SK-N-SH treated with all-trans-retinoic acid at 6 μM for 48 hours (cell line): ENCODE measurements around the gene MILR1.

Experiments used
- ATAC-seq: fragments of 200-7000 bp; cut with Tn5 transposase; 3 replicates; pipeline ENCODE4 v1.9.1; 2020; ENCODE audit warnings: mild to moderate bottlenecking, moderate library complexity
- ARNTL ChIP-seq: fragments of 450-650 bp; formaldehyde crosslinking; IDR thresholded peaks from 2 replicates; pipeline ENCODE4 v1.5.0; 2020; ENCODE audit warnings: low read depth, mild to moderate bottlenecking, moderate library complexity, borderline replicate concordance
- BACH2 ChIP-seq: fragments of 250-450 bp; sonication (Bioruptor Pico); IDR thresholded peaks from 2 replicates; pipeline ENCODE4 v1.9.0; 2021; ENCODE audit warnings: mild to moderate bottlenecking, borderline replicate concordance
- CSDC2 ChIP-seq: fragments of 250-450 bp; sonication (Bioruptor Pico); IDR thresholded peaks from 2 replicates; pipeline ENCODE4 v1.5.0; 2020; ENCODE audit warnings: mild to moderate bottlenecking, moderate library complexity
- ESRRG ChIP-seq: fragments of 250-450 bp; sonication (Bioruptor Pico); IDR thresholded peaks from 2 replicates; pipeline ENCODE4 v1.6.1; 2021; ENCODE audit warnings: mild to moderate bottlenecking
- GLIS3 ChIP-seq: fragments of 250-450 bp; sonication (Bioruptor Pico); IDR thresholded peaks from 2 replicates; pipeline ENCODE4 v1.5.0; 2020; ENCODE audit warnings: mild to moderate bottlenecking, moderate library complexity
- ISL1 ChIP-seq: fragments of 250-450 bp; sonication (Bioruptor Pico); IDR thresholded peaks from 2 replicates; pipeline ENCODE4 v2.1.2; 2022; ENCODE audit warnings: mild to moderate bottlenecking, moderate library complexity
- OSR1 ChIP-seq: fragments of 250-450 bp; sonication (Bioruptor Pico); IDR thresholded peaks from 2 replicates; pipeline ENCODE4 v1.8.0; 2022; ENCODE audit warnings: moderate library complexity, mild to moderate bottlenecking, inconsistent platforms
- PPARA ChIP-seq: fragments of 250-450 bp; sonication (Bioruptor Pico); IDR thresholded peaks from 2 replicates; pipeline ENCODE4 v1.5.0; 2020; ENCODE audit warnings: mild to moderate bottlenecking, borderline replicate concordance
- RARB ChIP-seq: fragments of 250-450 bp; sonication (Bioruptor Pico); IDR thresholded peaks from 2 replicates; pipeline ENCODE4 v1.8.0; 2021; ENCODE audit warnings: mild to moderate bottlenecking, moderate library complexity
- SNAI2 ChIP-seq: fragments of 250-450 bp; sonication (Bioruptor Pico); IDR thresholded peaks from 2 replicates; pipeline ENCODE4 v1.5.0; 2020; ENCODE audit warnings: mild to moderate bottlenecking, moderate library complexity
- TCF4 ChIP-seq: fragments of 250-450 bp; sonication (Bioruptor Pico); IDR thresholded peaks from 2 replicates; pipeline ENCODE4 v1.8.0; 2021; ENCODE audit warnings: mild to moderate bottlenecking, moderate library complexity, borderline replicate concordance
- TOX ChIP-seq: fragments of 250-450 bp; sonication (Bioruptor Pico); IDR thresholded peaks from 2 replicates; pipeline ENCODE4 v1.8.0; 2021; ENCODE audit warnings: mild to moderate bottlenecking, moderate library complexity, borderline replicate concordance
- ZC3H10 ChIP-seq: fragments of 250-450 bp; sonication (Bioruptor Pico); IDR thresholded peaks from 2 replicates; pipeline ENCODE4 v1.5.1; 2021; ENCODE audit warnings: mild to moderate bottlenecking, moderate library complexity
- ZFP3 ChIP-seq: fragments of 250-450 bp; sonication (Bioruptor Pico); IDR thresholded peaks from 2 replicates; pipeline ENCODE4 v1.5.0; 2020; ENCODE audit warnings: mild to moderate bottlenecking, moderate library complexity
- ZFP30 ChIP-seq: fragments of 450-650 bp; formaldehyde crosslinking; IDR thresholded peaks from 2 replicates; pipeline ENCODE4 v1.5.0; 2022; ENCODE audit warnings: mild to moderate bottlenecking, moderate library complexity
- ZNF565 ChIP-seq: fragments of 450-650 bp; formaldehyde crosslinking; conservative IDR thresholded peaks from 2 replicates; pipeline ENCODE4 v1.5.0; 2020; ENCODE audit warnings: low read depth, mild to moderate bottlenecking, moderate library complexity
- ZNF70 ChIP-seq: fragments of 450-650 bp; formaldehyde crosslinking; IDR thresholded peaks from 2 replicates; pipeline ENCODE4 v1.5.0; 2020; ENCODE audit warnings: mild to moderate bottlenecking, moderate library complexity
- ZNF8 ChIP-seq: fragments of 450-650 bp; formaldehyde crosslinking; IDR thresholded peaks from 2 replicates; pipeline ENCODE4 v1.5.0; 2020; ENCODE audit warnings: mild to moderate bottlenecking, moderate library complexity
- TF ChIP-seq, protein P1 (sequence below): fragments of 250-450 bp; sonication (Bioruptor Pico); IDR thresholded peaks from 2 replicates; pipeline ENCODE4 v1.5.1; 2020; ENCODE audit warnings: low read depth, mild to moderate bottlenecking, moderate library complexity
- TF ChIP-seq, protein P2 (sequence below): fragments of 250-450 bp; sonication (Bioruptor Pico); IDR thresholded peaks from 2 replicates; pipeline ENCODE4 v1.8.0; 2020; ENCODE audit warnings: mild to moderate bottlenecking, moderate library complexity, borderline replicate concordance
- TF ChIP-seq, protein P3 (sequence below): fragments of 250-450 bp; sonication (Bioruptor Pico); IDR thresholded peaks from 2 replicates; pipeline ENCODE4 v1.5.1; 2021; ENCODE audit warnings: mild to moderate bottlenecking, moderate library complexity
- TF ChIP-seq, protein P4 (sequence below): fragments of 250-450 bp; sonication (Bioruptor Pico); IDR thresholded peaks from 2 replicates; pipeline ENCODE4 v1.5.0; 2020; ENCODE audit warnings: mild to moderate bottlenecking, moderate library complexity
- TF ChIP-seq, protein P5 (sequence below): fragments of 250-450 bp; sonication (Bioruptor Pico); IDR thresholded peaks from 2 replicates; pipeline ENCODE4 v1.8.0; 2021; ENCODE audit warnings: low read depth, mild to moderate bottlenecking, moderate library complexity, borderline replicate concordance

MILR1 gene

DNA sequence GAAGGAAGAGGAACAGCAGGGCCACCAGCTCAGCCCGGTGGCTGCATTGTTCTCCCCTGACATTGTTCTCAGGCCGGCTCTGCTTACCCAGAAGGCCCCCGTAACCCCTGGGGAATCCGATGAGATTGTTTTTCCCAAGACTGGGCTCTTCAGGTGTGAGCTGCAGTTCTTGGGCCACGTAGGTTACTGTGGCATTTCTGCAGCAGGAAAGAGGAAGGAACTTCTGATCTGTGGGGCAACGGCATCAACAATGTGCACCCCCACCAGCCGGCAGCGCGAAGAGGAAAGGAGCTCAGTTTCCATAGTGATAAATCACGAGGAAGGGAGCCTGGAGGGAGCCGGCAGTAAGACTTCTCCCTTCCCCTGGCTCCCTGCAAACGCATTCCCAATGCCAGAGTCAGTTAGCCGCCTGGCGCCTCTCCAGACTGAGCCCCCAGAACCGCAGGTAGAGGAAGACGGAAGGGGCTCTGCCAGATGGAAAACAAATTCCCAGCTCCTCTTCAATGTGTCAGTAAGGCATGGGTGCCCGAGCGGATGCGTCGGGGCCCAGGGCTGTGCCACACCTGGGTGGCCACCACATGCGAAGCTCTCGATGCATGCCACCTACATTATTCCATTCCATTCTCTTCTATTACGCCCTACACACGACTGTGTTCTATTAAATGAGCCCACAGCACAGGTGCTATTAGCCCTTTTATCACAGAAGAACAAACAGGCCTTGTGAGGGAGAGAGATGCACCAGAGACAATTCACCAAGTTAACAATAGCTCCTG, 36.7 kb upstream of the MILR1 start:
- ATAC-seq, result no peak; the same call in 2 of the 3 replicates
- TF ChIP-seq TCF4 (CRISPR knock-in tag) (no peak), ZC3H10 (CRISPR knock-in tag) (no peak), ISL1 (CRISPR knock-in tag) (no peak), ZFP3 (no peak), ZNF8 (CRISPR knock-in tag) (no peak), TOX (CRISPR knock-in tag) (no peak), RARB (CRISPR knock-in tag) (no peak)
- TF ChIP-seq, protein P1, sequence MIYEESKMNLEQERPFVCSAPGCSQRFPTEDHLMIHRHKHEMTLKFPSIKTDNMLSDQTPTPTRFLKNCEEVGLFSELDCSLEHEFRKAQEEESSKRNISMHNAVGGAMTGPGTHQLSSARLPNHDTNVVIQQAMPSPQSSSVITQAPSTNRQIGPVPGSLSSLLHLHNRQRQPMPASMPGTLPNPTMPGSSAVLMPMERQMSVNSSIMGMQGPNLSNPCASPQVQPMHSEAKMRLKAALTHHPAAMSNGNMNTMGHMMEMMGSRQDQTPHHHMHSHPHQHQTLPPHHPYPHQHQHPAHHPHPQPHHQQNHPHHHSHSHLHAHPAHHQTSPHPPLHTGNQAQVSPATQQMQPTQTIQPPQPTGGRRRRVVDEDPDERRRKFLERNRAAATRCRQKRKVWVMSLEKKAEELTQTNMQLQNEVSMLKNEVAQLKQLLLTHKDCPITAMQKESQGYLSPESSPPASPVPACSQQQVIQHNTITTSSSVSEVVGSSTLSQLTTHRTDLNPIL (CRISPR knock-in tag), result no peak

DNA sequence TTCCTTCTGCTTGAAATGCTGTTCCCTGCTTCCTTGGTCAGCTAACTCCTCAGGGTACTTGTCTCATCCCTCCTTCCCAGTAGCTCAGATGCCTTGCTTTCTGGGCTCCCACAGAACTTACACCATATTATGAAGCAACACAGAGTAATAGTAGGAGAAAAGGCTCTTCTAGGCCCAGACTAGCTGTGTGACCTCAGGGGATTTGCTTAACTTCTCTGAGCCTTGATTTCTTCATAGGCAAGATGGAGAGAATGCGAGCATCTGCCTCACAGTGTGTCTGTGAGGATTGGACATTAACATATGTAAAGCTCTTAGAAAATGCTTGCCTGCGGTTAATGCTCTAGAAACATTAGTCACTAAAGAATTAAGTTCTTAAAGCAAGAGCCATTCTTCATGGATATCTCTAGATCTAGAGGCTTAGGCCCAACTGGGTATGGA, 36.0 kb upstream of the MILR1 start:
- TF ChIP-seq ZC3H10 (CRISPR knock-in tag) (no peak), CSDC2 (CRISPR knock-in tag) (no peak), ISL1 (CRISPR knock-in tag) (no peak), PPARA (CRISPR knock-in tag) (no peak), ZFP30 (CRISPR knock-in tag) (no peak), ESRRG (CRISPR knock-in tag) (no peak), ZNF565 (CRISPR knock-in tag) (no peak), RARB (CRISPR knock-in tag) (no peak), SNAI2 (CRISPR knock-in tag) (no peak), TOX (CRISPR knock-in tag) (no peak), BACH2 (no peak), TCF4 (CRISPR knock-in tag) (no peak), ZFP3 (no peak), ZNF70 (CRISPR knock-in tag) (no peak), OSR1 (no peak)
- TF ChIP-seq, protein P2, sequence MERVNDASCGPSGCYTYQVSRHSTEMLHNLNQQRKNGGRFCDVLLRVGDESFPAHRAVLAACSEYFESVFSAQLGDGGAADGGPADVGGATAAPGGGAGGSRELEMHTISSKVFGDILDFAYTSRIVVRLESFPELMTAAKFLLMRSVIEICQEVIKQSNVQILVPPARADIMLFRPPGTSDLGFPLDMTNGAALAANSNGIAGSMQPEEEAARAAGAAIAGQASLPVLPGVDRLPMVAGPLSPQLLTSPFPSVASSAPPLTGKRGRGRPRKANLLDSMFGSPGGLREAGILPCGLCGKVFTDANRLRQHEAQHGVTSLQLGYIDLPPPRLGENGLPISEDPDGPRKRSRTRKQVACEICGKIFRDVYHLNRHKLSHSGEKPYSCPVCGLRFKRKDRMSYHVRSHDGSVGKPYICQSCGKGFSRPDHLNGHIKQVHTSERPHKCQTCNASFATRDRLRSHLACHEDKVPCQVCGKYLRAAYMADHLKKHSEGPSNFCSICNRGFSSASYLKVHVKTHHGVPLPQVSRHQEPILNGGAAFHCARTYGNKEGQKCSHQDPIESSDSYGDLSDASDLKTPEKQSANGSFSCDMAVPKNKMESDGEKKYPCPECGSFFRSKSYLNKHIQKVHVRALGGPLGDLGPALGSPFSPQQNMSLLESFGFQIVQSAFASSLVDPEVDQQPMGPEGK (CRISPR knock-in tag), result no peak
- TF ChIP-seq, all 23 proteins: peak for 0
- ATAC-seq, result no peak

DNA sequence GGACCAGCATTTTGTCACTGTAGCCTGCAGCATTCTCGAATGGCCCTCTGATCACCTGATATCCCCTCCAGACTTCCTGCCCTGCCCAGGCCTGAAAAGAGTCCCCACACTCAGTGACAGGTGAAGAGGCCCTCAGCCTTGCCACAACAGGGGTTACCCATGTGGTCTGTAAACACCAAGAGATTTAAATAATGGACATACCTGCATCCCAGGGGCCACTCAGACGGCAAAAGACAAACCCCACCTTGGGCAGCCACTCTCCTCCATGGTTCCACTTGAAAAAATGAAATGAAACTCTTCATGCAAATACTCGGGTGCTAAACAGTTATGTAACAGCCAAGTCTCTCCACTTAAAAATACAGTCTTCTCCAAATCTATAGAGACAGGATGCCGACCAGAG, 35.4 kb upstream of the MILR1 start:
- TF ChIP-seq TOX (CRISPR knock-in tag) (no peak), ESRRG (CRISPR knock-in tag) (no peak), GLIS3 (CRISPR knock-in tag) (no peak), ARNTL (no peak), BACH2 (no peak), ZFP30 (CRISPR knock-in tag) (no peak)
- TF ChIP-seq, protein P3, sequence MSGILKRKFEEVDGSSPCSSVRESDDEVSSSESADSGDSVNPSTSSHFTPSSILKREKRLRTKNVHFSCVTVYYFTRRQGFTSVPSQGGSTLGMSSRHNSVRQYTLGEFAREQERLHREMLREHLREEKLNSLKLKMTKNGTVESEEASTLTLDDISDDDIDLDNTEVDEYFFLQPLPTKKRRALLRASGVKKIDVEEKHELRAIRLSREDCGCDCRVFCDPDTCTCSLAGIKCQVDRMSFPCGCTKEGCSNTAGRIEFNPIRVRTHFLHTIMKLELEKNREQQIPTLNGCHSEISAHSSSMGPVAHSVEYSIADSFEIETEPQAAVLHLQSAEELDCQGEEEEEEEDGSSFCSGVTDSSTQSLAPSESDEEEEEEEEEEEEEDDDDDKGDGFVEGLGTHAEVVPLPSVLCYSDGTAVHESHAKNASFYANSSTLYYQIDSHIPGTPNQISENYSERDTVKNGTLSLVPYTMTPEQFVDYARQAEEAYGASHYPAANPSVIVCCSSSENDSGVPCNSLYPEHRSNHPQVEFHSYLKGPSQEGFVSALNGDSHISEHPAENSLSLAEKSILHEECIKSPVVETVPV (CRISPR knock-in tag), result no peak
- TF ChIP-seq, protein P4, sequence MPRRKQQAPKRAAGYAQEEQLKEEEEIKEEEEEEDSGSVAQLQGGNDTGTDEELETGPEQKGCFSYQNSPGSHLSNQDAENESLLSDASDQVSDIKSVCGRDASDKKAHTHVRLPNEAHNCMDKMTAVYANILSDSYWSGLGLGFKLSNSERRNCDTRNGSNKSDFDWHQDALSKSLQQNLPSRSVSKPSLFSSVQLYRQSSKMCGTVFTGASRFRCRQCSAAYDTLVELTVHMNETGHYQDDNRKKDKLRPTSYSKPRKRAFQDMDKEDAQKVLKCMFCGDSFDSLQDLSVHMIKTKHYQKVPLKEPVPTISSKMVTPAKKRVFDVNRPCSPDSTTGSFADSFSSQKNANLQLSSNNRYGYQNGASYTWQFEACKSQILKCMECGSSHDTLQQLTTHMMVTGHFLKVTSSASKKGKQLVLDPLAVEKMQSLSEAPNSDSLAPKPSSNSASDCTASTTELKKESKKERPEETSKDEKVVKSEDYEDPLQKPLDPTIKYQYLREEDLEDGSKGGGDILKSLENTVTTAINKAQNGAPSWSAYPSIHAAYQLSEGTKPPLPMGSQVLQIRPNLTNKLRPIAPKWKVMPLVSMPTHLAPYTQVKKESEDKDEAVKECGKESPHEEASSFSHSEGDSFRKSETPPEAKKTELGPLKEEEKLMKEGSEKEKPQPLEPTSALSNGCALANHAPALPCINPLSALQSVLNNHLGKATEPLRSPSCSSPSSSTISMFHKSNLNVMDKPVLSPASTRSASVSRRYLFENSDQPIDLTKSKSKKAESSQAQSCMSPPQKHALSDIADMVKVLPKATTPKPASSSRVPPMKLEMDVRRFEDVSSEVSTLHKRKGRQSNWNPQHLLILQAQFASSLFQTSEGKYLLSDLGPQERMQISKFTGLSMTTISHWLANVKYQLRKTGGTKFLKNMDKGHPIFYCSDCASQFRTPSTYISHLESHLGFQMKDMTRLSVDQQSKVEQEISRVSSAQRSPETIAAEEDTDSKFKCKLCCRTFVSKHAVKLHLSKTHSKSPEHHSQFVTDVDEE (CRISPR knock-in tag), result no peak
- TF ChIP-seq, protein P5, sequence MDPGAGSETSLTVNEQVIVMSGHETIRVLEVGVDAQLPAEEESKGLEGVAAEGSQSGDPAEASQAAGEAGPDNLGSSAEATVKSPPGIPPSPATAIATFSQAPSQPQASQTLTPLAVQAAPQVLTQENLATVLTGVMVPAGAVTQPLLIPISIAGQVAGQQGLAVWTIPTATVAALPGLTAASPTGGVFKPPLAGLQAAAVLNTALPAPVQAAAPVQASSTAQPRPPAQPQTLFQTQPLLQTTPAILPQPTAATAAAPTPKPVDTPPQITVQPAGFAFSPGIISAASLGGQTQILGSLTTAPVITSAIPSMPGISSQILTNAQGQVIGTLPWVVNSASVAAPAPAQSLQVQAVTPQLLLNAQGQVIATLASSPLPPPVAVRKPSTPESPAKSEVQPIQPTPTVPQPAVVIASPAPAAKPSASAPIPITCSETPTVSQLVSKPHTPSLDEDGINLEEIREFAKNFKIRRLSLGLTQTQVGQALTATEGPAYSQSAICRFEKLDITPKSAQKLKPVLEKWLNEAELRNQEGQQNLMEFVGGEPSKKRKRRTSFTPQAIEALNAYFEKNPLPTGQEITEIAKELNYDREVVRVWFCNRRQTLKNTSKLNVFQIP (CRISPR knock-in tag), result no peak
- TF ChIP-seq, all 23 proteins: peak for 0
- ATAC-seq, result no peak
